ENCODE data around the gene COG5. TPM values are rescaled to one million over a fixed set of nuclear protein-coding genes. Genes with fewer than 3 reads are reported as not detected.
A peak's percentile ranks its signal among the peaks of the same experiment; 100 is the strongest.

COG5 gene
- total and polyA plus RNA-seq, 4 experiments from 2014 or later: 39.3 to 87.8 (median 64.6) TPM

DNA sequence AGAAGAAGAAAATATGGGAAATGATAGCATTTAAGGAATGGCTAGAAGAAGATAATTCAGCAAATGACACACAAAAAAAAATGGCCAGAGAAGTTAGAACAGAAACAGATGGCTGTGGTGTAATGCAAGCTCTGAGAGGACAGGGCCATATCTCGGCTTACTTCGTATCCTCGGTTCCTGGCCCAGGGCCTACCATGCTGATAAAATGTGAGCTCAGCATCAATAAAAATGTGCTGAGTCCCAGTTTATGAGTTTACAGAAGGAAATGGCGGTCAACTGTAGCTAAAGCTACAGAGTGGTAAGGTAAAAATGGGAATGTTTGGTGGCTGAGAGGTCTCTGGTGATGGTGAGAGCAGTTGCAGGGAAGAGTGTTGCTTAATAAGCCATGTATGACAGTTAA is 354.2 kb downstream of the COG5 start:
- Histone ChIP-seq H3K4me1 (ENCODE audit: insufficient read depth, low read length) (no peaks in the 10 kb centered on the region), H3K36me3 (ENCODE audit: insufficient read depth, low read length) (peaks cover 25% of the 10 kb centered on the region), H3K4me3 (ENCODE audit: low read length in 2 of 2) (no peak overlapping the region), H3K9me3 (ENCODE audit: control insufficient read depth in 1 of 2, low read length in 2 of 2) (peaks cover 0 to 1% of the 10 kb centered on the region in 2 donors), H3K27me3 (ENCODE audit: insufficient read depth, low read length) (no peaks in the 10 kb centered on the region), H3K27ac (ENCODE audit: low read depth, low read length) (no peak overlapping the region)
- CTCF ChIA-PET (ENCODE audit: partially characterized antibody): no interaction called here
- H3K27ac Mint-ChIP-seq: peak overlapping the region in 6 of 7 donors; percentile 1 to 70 (median 33)
- POLR2A ChIA-PET (ENCODE audit: partially characterized antibody): no interaction called here
- no peak for DNase-seq
- peaks cover 60 to 75% of the 10 kb centered on the region in 2 donors for H3K36me3 Mint-ChIP-seq
- H3K4me1 Mint-ChIP-seq: no peaks in the 10 kb centered on the region
- peaks cover 0 to 15% (median 9%) of the 10 kb centered on the region in 8 donors for H3K9me3 Mint-ChIP-seq
- H3K4me3 Mint-ChIP-seq: no peak overlapping the region
- intact Hi-C loops (cut with micrococcal nuclease): no loop called here
- no peaks in the 10 kb centered on the region for H3K27me3 Mint-ChIP-seq

DNA sequence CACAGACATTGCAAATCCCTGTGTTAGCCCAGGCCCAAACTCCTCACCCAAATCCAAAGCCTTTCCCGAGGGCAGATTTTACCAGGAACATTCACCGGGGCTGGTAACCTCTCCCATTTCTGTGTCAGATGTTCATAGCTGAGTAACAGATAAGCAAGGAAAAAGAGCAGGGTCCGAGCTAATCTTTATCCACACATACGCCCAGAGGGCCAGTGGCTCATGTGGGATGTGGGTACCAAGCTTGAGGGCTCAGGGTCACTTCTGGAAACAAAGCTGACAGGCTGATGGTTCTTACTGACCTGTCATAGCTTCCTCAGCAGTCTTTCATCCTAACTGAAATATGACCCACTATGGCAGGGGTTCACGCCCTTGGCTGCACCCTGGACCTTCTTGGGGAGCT is 355.2 kb downstream of the COG5 start:
- Mint-ChIP-seq H3K4me3 (no peak overlapping the region), H3K27me3 (no peaks in the 10 kb centered on the region), H3K9me3 (peaks cover 0 to 7% (median 2%) of the 10 kb centered on the region in 8 donors), H3K27ac (peak overlapping the region in 3 of 7 donors; percentile 7 to 51 (median 43)), H3K36me3 (peaks cover 62 to 81% of the 10 kb centered on the region in 2 donors), H3K4me1 (no peaks in the 10 kb centered on the region)
- CTCF ChIA-PET (ENCODE audit: partially characterized antibody): interaction anchor here (1.1 to 1.2 kb wide), 2 partner anchors 9 to 59 kb away, joined by 4 to 5 read pairs; no protein-coding TSS in a partner anchor
- DNase-seq: no peak
- H3K36me3 ChIP-seq (ENCODE audit: insufficient read depth, low read length): peaks cover 30% of the 10 kb centered on the region
- no peak overlapping the region for H3K4me3 ChIP-seq (ENCODE audit: low read length in 2 of 2)
- H3K9me3 ChIP-seq (ENCODE audit: control insufficient read depth in 1 of 2, low read length in 2 of 2): no peaks in the 10 kb centered on the region
- POLR2A ChIA-PET (ENCODE audit: partially characterized antibody): interaction anchor here (1.3 kb wide), 1 partner anchor 9 kb away, joined by 4 read pairs; no protein-coding TSS in a partner anchor
- intact Hi-C loops (cut with micrococcal nuclease): no loop called here
- no peaks in the 10 kb centered on the region for H3K4me1 ChIP-seq (ENCODE audit: insufficient read depth, low read length)
- H3K27ac ChIP-seq (ENCODE audit: low read depth, low read length): no peak overlapping the region
- no peaks in the 10 kb centered on the region for H3K27me3 ChIP-seq (ENCODE audit: insufficient read depth, low read length)

DNA sequence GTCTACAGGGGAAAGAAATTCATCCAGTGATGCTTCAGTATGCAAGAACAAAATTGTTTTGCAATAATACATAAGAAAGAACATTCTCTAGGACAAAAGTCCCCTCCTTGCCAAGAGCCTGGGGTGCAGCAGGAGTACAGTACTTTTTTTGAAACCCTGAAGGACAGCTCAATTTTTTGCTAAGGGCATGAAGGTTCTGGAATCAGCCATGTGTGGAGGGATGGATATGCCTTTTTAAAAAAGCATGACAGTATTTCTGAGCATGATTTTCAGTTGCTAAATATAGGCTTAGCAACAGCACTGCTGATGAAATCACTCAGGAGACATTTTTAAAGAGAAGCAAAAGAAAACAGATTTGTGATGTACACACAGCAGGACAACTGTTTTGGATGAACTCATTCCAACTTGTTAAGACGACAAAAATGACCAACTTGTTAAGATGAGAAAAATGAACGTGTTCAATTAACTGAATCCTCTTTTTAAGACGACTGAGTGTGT is 355.6 kb downstream of the COG5 start:
- no peak for DNase-seq
- H3K27me3 Mint-ChIP-seq: no peaks in the 10 kb centered on the region
- Histone ChIP-seq H3K27ac (ENCODE audit: low read depth, low read length) (no peak overlapping the region), H3K4me1 (ENCODE audit: insufficient read depth, low read length) (no peaks in the 10 kb centered on the region), H3K4me3 (ENCODE audit: low read length in 2 of 2) (no peak overlapping the region), H3K9me3 (ENCODE audit: control insufficient read depth in 1 of 2, low read length in 2 of 2) (no peaks in the 10 kb centered on the region), H3K27me3 (ENCODE audit: insufficient read depth, low read length) (no peaks in the 10 kb centered on the region), H3K36me3 (ENCODE audit: insufficient read depth, low read length) (peaks cover 35% of the 10 kb centered on the region)
- H3K27ac Mint-ChIP-seq: peak overlapping the region in 4 of 7 donors; percentile 27 to 60 (median 36)
- H3K9me3 Mint-ChIP-seq: peaks cover 0 to 2% (median 0%) of the 10 kb centered on the region in 8 donors
- POLR2A ChIA-PET (ENCODE audit: partially characterized antibody): interaction anchor here (1.2 to 3.6 kb wide), 3 partner anchors 9 to 535 kb away, joined by 4 to 13 read pairs (median 4); partner anchors contain the start of genes CBLL1 and HBP1
- H3K4me3 Mint-ChIP-seq: no peak overlapping the region
- no peaks in the 10 kb centered on the region for H3K4me1 Mint-ChIP-seq
- intact Hi-C loops (cut with micrococcal nuclease): no loop called here
- CTCF ChIA-PET (ENCODE audit: partially characterized antibody): interaction anchor here (1.1 to 1.2 kb wide), 2 partner anchors 9 to 58 kb away, joined by 4 to 5 read pairs; no protein-coding TSS in a partner anchor
- H3K36me3 Mint-ChIP-seq: peaks cover 58 to 81% of the 10 kb centered on the region in 2 donors

DNA sequence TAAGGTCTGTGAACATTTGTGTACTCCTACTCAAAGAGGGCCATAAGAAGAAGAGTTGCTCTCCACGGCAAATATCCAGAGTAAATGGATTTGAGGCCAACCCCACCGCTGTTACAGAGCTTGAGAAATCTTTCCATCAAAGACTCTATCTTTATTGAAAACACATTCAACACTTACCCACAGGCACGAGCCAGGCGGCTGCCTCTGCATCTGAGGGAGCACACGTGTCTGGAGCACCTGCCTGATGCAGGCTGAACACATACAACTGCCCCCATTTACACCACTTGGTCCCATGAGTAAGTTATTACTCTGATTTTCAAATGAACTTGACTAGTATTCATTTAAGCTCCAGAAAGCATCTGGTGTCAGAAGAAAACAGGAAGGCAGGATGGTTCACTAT is 356.3 kb downstream of the COG5 start:
- H3K27me3 Mint-ChIP-seq: no peaks in the 10 kb centered on the region
- peaks cover 40% of the 10 kb centered on the region for H3K36me3 ChIP-seq (ENCODE audit: insufficient read depth, low read length)
- H3K4me3 ChIP-seq (ENCODE audit: low read length in 2 of 2): no peak overlapping the region
- peak overlapping the region in 4 of 7 donors; percentile 25 to 62 (median 36) for H3K27ac Mint-ChIP-seq
- POLR2A ChIA-PET (ENCODE audit: partially characterized antibody): interaction anchor here (1.2 to 3.6 kb wide), 2 partner anchors 39 to 536 kb away, joined by 4 to 13 read pairs; partner anchors contain the start of genes CBLL1 and HBP1
- no peak overlapping the region for H3K27ac ChIP-seq (ENCODE audit: low read depth, low read length)
- H3K4me1 ChIP-seq (ENCODE audit: insufficient read depth, low read length): no peaks in the 10 kb centered on the region
- no peaks in the 10 kb centered on the region for H3K9me3 Mint-ChIP-seq
- no peak overlapping the region for H3K4me3 Mint-ChIP-seq
- no peaks in the 10 kb centered on the region for H3K4me1 Mint-ChIP-seq
- DNase-seq: no peak
- CTCF ChIA-PET (ENCODE audit: partially characterized antibody): no interaction called here
- H3K36me3 Mint-ChIP-seq: peaks cover 56 to 80% of the 10 kb centered on the region in 2 donors
- intact Hi-C loops (cut with micrococcal nuclease): no loop called here
- no peaks in the 10 kb centered on the region for H3K9me3 ChIP-seq (ENCODE audit: control insufficient read depth in 1 of 2, low read length in 2 of 2)
- H3K27me3 ChIP-seq (ENCODE audit: insufficient read depth, low read length): no peaks in the 10 kb centered on the region

DNA sequence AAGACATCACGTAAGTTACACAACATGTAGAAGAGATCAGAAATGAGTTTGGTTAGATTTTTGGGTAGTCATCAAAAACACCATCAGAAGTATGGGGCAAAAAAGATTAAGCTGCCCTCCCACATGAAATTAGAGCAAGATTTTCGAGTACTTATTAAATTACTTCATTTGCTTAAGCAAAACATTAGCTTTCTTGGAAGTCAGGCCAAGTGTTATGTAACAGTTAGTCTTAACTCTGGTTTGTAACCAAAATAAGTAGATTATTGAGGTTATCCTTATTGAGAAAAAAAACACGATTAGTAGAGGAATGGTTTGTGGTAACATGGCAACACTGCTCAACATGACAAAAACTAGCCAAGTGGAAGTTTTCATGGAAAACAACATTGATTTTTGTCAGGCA is 357.0 kb downstream of the COG5 start:
- peaks cover 48% of the 10 kb centered on the region for H3K36me3 ChIP-seq (ENCODE audit: insufficient read depth, low read length)
- no peak overlapping the region for H3K4me3 ChIP-seq (ENCODE audit: low read length in 2 of 2)
- H3K4me1 ChIP-seq (ENCODE audit: insufficient read depth, low read length): no peaks in the 10 kb centered on the region
- no peaks in the 10 kb centered on the region for H3K27me3 ChIP-seq (ENCODE audit: insufficient read depth, low read length)
- H3K4me3 Mint-ChIP-seq: no peak overlapping the region
- H3K27ac Mint-ChIP-seq: peak overlapping the region in 5 of 7 donors; percentile 20 to 85 (median 38)
- H3K36me3 Mint-ChIP-seq: peaks cover 60 to 83% of the 10 kb centered on the region in 2 donors
- no peaks in the 10 kb centered on the region for H3K27me3 Mint-ChIP-seq
- POLR2A ChIA-PET (ENCODE audit: partially characterized antibody): interaction anchor here (3.6 kb wide), 1 partner anchor 38 kb away, joined by 13 read pairs; the partner anchor contains the start of gene HBP1
- DNase-seq: no peak
- no peaks in the 10 kb centered on the region for H3K9me3 Mint-ChIP-seq
- no peaks in the 10 kb centered on the region for H3K9me3 ChIP-seq (ENCODE audit: control insufficient read depth in 1 of 2, low read length in 2 of 2)
- H3K4me1 Mint-ChIP-seq: no peaks in the 10 kb centered on the region
- CTCF ChIA-PET (ENCODE audit: partially characterized antibody): no interaction called here
- H3K27ac ChIP-seq (ENCODE audit: low read depth, low read length): no peak overlapping the region
- intact Hi-C loops (cut with micrococcal nuclease): no loop called here

DNA sequence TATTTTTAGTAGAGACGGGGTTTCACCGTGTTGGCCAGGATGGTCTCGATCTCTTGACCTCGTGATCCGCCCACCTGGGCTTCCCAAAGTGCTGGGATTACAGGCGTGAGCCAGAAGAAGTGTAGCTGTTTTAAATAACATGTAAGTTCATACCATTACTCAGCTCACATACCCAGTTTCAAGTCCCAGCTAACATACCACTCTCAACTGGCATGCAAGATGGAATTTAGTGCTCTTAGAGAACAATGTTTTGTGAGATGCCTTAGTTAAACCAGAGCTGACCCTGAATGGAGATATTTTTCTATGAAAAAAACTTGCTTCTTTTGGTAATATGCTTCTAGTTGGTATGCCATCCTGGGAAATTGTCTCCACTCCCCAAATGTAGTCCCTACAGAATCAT is 357.6 kb downstream of the COG5 start:
- Mint-ChIP-seq H3K4me3 (no peak overlapping the region), H3K36me3 (peaks cover 55 to 83% of the 10 kb centered on the region in 2 donors), H3K27me3 (no peaks in the 10 kb centered on the region), H3K9me3 (no peaks in the 10 kb centered on the region), H3K4me1 (no peaks in the 10 kb centered on the region), H3K27ac (peak overlapping the region in 2 of 7 donors; percentile 25 to 38)
- ChIA-PET CTCF (ENCODE audit: partially characterized antibody) (interaction anchor here (0.9 kb wide), 1 partner anchor 12 kb away, joined by 3 read pairs; no protein-coding TSS in a partner anchor), POLR2A (ENCODE audit: partially characterized antibody) (interaction anchor here (0.6 to 3.6 kb wide), 3 partner anchors 12 to 38 kb away, joined by 3 to 13 read pairs (median 4); partner anchors contain the start of gene HBP1)
- peaks cover 53% of the 10 kb centered on the region for H3K36me3 ChIP-seq (ENCODE audit: insufficient read depth, low read length)
- intact Hi-C loops (cut with micrococcal nuclease): no loop called here
- H3K27me3 ChIP-seq (ENCODE audit: insufficient read depth, low read length): no peaks in the 10 kb centered on the region
- H3K27ac ChIP-seq (ENCODE audit: low read depth, low read length): no peak overlapping the region
- no peaks in the 10 kb centered on the region for H3K9me3 ChIP-seq (ENCODE audit: control insufficient read depth in 1 of 2, low read length in 2 of 2)
- DNase-seq: no peak
- no peaks in the 10 kb centered on the region for H3K4me1 ChIP-seq (ENCODE audit: insufficient read depth, low read length)
- H3K4me3 ChIP-seq (ENCODE audit: low read length in 2 of 2): no peak overlapping the region

DNA sequence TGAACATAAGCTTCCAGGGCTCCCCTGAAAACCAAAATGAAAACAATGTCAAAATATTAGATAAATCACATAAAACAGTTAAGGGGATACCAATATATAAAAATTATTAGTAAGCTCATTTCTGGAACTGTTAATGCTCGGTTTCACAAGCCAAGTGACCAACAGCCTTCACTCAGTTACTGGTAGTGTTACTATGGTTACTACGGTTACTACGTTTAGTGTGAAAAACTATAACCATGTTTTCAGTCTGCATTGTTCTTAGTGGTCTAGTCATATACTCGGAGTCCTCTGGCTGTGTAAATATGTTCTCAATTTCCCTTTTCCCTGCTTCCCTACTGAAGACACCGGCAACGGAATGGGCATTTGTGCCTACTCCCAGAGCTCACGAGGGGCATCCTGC is 360.1 kb downstream of the COG5 start:
- POLR2A ChIA-PET (ENCODE audit: partially characterized antibody): interaction anchor here (0.8 kb wide), 1 partner anchor 35 kb away, joined by 3 read pairs; the partner anchor contains the start of gene HBP1

More for the DNA sequence above, 360.1 kb downstream of the COG5 start:
- H3K27me3 Mint-ChIP-seq: no peaks in the 10 kb centered on the region
- H3K27ac Mint-ChIP-seq: no peak overlapping the region
- intact Hi-C loops (cut with micrococcal nuclease): loop anchor here (5.0 kb wide), 1 partner anchor 674 kb away; no protein-coding TSS in a partner anchor
- no peaks in the 10 kb centered on the region for H3K27me3 ChIP-seq (ENCODE audit: insufficient read depth, low read length)
- peaks cover 51 to 93% of the 10 kb centered on the region in 2 donors for H3K36me3 Mint-ChIP-seq
- no peaks in the 10 kb centered on the region for H3K9me3 Mint-ChIP-seq
- peaks cover 55% of the 10 kb centered on the region for H3K36me3 ChIP-seq (ENCODE audit: insufficient read depth, low read length)
- DNase-seq: no peak
- H3K4me1 ChIP-seq (ENCODE audit: insufficient read depth, low read length): no peaks in the 10 kb centered on the region
- no peak overlapping the region for H3K4me3 Mint-ChIP-seq
- CTCF ChIA-PET (ENCODE audit: partially characterized antibody): interaction anchor here (0.9 to 1.3 kb wide), 3 partner anchors 23 to 56 kb away, joined by 3 to 5 read pairs (median 3); no protein-coding TSS in a partner anchor
- no peaks in the 10 kb centered on the region for H3K4me1 Mint-ChIP-seq
- no peak overlapping the region for H3K27ac ChIP-seq (ENCODE audit: low read depth, low read length)
- H3K4me3 ChIP-seq (ENCODE audit: low read length in 2 of 2): no peak overlapping the region
- no peaks in the 10 kb centered on the region for H3K9me3 ChIP-seq (ENCODE audit: control insufficient read depth in 1 of 2, low read length in 2 of 2)
